ENCODE results near the gene RAPGEF5.

RAPGEF5 gene

GRCh38 chr7:22213081-22213480, 143.9 kb downstream of the RAPGEF5 start:
- peaks cover 9% of the 10 kb centered on the region for H3K36me3 ChIP-seq
- no peaks in the 10 kb centered on the region for H3K9me3 ChIP-seq
- no peaks in the 10 kb centered on the region for H3K27me3 ChIP-seq
- no peak for DNase-seq
- TF ChIP-seq, protein P1, sequence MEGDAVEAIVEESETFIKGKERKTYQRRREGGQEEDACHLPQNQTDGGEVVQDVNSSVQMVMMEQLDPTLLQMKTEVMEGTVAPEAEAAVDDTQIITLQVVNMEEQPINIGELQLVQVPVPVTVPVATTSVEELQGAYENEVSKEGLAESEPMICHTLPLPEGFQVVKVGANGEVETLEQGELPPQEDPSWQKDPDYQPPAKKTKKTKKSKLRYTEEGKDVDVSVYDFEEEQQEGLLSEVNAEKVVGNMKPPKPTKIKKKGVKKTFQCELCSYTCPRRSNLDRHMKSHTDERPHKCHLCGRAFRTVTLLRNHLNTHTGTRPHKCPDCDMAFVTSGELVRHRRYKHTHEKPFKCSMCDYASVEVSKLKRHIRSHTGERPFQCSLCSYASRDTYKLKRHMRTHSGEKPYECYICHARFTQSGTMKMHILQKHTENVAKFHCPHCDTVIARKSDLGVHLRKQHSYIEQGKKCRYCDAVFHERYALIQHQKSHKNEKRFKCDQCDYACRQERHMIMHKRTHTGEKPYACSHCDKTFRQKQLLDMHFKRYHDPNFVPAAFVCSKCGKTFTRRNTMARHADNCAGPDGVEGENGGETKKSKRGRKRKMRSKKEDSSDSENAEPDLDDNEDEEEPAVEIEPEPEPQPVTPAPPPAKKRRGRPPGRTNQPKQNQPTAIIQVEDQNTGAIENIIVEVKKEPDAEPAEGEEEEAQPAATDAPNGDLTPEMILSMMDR (IDR thresholded peaks at IDR 0.05; ENCODE audit: low read depth, low read length): no peak
- no peaks in the 10 kb centered on the region for H3K4me1 ChIP-seq
- H3K4me3 ChIP-seq (ENCODE audit: low read depth, low read length): no peak overlapping the region

DNA sequence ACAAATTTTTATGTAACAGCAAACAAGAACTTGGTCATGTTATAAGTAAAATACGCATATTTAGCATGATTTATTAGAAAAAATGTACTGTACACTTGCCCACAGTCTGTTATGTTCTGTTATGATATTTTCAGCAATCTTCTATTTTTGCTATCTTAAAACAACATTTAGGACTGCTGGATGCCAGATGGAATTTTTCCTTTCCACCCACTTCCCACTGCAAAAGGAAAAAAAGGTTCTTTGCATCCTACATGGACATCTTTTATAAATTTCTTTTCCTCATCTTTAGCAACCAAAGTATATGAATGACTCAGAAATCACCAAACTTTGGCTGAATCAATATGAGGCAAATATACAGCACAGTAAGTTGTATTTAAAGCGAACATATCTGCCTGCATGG, 146.0 kb downstream of the RAPGEF5 start:
- TF ChIP-seq, protein P1 (IDR thresholded peaks at IDR 0.05; ENCODE audit: low read depth, low read length): no peak
- no peak overlapping the region for H3K4me3 ChIP-seq (ENCODE audit: low read depth, low read length)
- H3K36me3 ChIP-seq: peaks cover 7% of the 10 kb centered on the region; the same call in 1 of the 2 replicates
- no peaks in the 10 kb centered on the region for H3K4me1 ChIP-seq
- no peaks in the 10 kb centered on the region for H3K27me3 ChIP-seq
- H3K9me3 ChIP-seq: no peaks in the 10 kb centered on the region
- no peak for DNase-seq

- H3K36me3 ChIP-seq: peaks cover 7% of the 10 kb centered on the region; the same call in 1 of the 2 replicates
- no peaks in the 10 kb centered on the region for H3K9me3 ChIP-seq
- H3K27me3 ChIP-seq: no peaks in the 10 kb centered on the region
- H3K4me1 ChIP-seq: no peaks in the 10 kb centered on the region
- TF ChIP-seq, protein P1 (IDR thresholded peaks at IDR 0.05; ENCODE audit: low read depth, low read length): no peak
- DNase-seq: no peak
- H3K4me3 ChIP-seq (ENCODE audit: low read depth, low read length): no peak overlapping the region
Measured at GRCh38 chr7:22210355-22210754, 146.6 kb downstream of the RAPGEF5 start.

DNA sequence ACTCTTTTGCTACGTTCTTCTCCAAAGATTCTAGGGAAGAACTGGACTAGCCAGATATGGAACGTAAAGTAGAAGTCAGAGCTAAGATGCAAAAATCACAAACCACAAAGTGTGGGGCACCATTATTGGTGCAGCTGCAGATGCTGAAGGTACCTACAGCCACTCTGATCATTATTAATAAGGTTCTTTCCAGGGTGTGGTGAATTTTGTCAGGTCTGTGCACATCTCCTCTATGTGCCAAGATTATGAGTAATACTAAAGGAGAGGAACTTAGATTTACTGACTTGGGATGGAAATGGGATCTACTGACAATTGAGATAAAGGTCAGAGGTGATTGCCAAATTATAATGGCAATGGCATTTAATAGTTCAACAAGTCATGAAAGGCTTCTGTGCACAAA, 148.2 kb downstream of the RAPGEF5 start:
- TF ChIP-seq, protein P1 (IDR thresholded peaks at IDR 0.05; ENCODE audit: low read depth, low read length): no peak
- no peaks in the 10 kb centered on the region for H3K9me3 ChIP-seq
- no peaks in the 10 kb centered on the region for H3K27me3 ChIP-seq
- no peaks in the 10 kb centered on the region for H3K4me1 ChIP-seq
- no peak overlapping the region for H3K4me3 ChIP-seq (ENCODE audit: low read depth, low read length)
- no peak for DNase-seq
- peaks cover 5% of the 10 kb centered on the region; the same call in 1 of the 2 replicates for H3K36me3 ChIP-seq

- no peak for DNase-seq
- no peaks in the 10 kb centered on the region for H3K4me1 ChIP-seq
- no peaks in the 10 kb centered on the region for H3K27me3 ChIP-seq
- TF ChIP-seq, protein P1 (IDR thresholded peaks at IDR 0.05; ENCODE audit: low read depth, low read length): no peak
- H3K9me3 ChIP-seq: no peaks in the 10 kb centered on the region
- no peak overlapping the region for H3K4me3 ChIP-seq (ENCODE audit: low read depth, low read length)
- H3K36me3 ChIP-seq: peaks cover 10% of the 10 kb centered on the region
Measured at GRCh38 chr7:22207724-22208225, 149.2 kb downstream of the RAPGEF5 start.

DNA sequence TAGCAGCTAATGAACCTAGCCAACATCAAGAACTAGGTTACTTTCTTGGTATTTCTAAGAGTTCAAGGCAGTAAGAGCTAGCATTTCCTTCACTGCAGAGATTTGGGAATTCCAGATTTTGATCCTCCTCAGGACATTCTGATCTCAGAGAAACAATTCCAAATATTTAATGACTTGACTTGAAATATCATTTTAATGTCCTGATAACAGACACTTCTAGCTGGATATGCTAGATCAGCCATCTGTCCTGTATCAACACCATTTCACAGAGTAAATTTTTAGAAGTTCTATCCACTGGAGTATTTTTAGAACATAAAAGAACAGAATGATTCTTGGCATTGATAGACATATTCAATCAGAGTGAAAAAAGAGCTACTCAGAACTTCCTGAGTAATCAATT, 151.3 kb downstream of the RAPGEF5 start:
- no peaks in the 10 kb centered on the region for H3K9me3 ChIP-seq
- DNase-seq: no peak
- H3K4me3 ChIP-seq (ENCODE audit: low read depth, low read length): no peak overlapping the region
- no peaks in the 10 kb centered on the region for H3K27me3 ChIP-seq
- H3K4me1 ChIP-seq: peaks cover 13% of the 10 kb centered on the region
- peaks cover 12% of the 10 kb centered on the region for H3K36me3 ChIP-seq
- TF ChIP-seq, protein P1 (IDR thresholded peaks at IDR 0.05; ENCODE audit: low read depth, low read length): no peak
